HG02885 (cell line): Measurements from ENCODE around the gene HACD2.
A peak's percentile ranks its signal among the peaks of the same experiment; 100 is the strongest.
"Not testable (repeated sequence)": the region's sequence is repeated elsewhere in the genome, so short reads cannot be mapped to it uniquely, and the experiment has no call there.

Source experiments
- ATAC-seq: cut with Tn5 transposase; IDR thresholded peaks from one replicate; pipeline ENCODE4 v1.9.1; 2021; ENCODE audit warnings: mild to moderate bottlenecking; ENCODE audit not compliant: unreplicated experiment, poor library complexity

HACD2 gene

DNA sequence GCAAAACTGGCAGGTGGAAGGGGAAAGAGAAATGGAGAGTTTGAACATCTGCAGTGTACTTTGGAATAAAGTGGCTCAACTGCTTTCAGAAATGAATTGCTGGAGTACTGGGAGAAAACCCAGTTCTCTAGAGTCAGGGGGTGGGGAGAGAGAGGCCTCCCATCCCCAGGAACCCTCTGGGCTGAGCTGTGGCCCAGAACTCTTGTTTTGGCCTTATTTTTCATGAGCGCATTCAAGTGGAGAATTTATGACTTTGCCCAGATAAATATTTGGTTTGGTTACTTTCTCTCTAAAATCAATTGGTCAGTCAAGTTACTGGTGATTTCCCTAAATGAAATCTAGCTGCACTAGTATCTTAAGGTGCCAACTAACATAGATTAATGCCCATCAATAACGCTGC, 28.7 kb upstream of the HACD2 start:
- no peak for ATAC-seq

- not testable (repeated sequence) for ATAC-seq
Observed at GRCh38 chr3:123611674-123612073, 26.8 kb upstream of the HACD2 start.

DNA sequence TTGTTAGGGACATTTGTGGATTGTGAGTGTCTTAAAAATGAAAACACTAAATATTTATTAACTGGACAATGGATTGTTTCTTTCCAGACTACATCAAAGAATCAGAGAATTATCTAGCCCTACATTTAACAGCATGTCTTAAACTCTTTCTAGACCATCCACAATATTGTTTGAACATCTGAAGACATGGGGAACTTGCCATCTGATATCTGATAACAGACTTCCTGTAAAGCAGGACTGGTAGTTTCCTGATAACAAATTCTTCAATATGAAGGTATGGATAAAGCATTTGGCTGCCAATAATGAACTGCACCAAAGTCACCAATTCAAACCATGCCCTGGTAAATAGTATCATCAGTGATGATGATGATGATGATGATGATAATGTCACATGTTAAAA, 26.2 kb upstream of the HACD2 start:
- ATAC-seq, result no peak

DNA sequence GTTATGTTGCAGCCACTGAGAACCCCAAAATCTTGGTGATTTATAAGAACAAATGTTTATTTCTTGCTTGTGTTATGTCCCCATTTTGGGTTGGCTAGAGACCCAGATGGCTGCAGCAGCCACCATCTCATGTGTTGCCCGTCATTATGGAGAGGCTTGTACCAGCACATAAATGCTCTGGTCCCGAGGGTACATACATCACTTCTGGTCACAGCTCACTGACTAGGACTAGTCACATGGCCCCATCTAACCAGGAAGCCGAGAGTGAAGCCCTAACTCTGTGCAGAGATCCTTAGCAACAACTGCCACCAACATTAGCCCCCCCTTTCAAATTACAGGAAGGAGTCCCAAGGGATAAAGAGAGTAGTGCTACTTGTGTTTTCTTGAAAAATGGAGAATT, 25.5 kb upstream of the HACD2 start:
- peak; percentile 86 for ATAC-seq

DNA sequence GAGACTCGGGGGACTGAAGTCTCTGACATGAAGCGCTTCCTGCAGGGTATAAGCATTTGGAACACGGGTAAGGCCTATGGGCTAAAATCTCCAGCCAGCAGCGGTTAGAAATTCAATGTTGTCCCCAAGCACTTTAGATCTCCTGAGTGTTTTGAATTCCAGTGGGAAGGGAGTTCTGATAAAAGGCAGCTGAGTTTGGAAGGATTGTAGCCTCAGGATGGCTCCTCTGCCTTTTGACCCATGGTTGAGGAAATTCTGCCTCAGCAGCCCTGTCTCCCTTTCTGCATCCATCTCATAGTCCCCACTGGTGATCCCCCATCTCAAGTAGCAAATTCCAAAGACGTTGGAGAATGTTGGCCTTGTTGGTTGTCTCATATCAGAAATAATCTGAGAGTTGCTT, 24.2 kb upstream of the HACD2 start:
- ATAC-seq, result no peak

GRCh38 chr3:123608263-123608937, 23.5 kb upstream of the HACD2 start:
- no peak for ATAC-seq

GRCh38 chr3:123606527-123606926, 21.7 kb upstream of the HACD2 start:
- no peak for ATAC-seq

- peak; percentile 69 for ATAC-seq
Observed at GRCh38 chr3:123605789-123606234, 21.0 kb upstream of the HACD2 start.

GRCh38 chr3:123603153-123603552, 18.3 kb upstream of the HACD2 start:
- not testable (repeated sequence) for ATAC-seq

GRCh38 chr3:123602325-123602724, 17.5 kb upstream of the HACD2 start:
- ATAC-seq, result no peak

DNA sequence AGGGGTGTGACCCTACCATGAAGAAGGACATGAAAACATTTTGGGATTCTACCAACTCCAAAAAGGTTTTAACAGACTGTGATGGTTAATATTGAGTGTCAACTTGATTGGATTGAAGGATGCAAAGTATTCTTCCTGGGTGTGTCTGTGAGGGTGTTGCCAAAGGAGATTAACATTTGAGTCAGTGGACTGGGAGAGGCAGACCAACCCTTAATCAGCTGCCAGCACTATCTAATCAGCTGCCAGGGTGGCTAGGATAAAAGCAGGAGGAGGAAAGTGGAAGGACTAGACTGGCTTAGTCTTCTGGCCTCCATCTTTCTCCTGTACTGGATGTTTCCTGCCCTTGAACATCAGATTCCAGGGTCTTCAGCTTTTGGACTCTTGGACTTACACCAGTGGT, 16.0 kb upstream of the HACD2 start:
- ATAC-seq, result not testable (repeated sequence)

- ATAC-seq, result no peak
Observed at GRCh38 chr3:123597561-123597960, 12.7 kb upstream of the HACD2 start.

DNA sequence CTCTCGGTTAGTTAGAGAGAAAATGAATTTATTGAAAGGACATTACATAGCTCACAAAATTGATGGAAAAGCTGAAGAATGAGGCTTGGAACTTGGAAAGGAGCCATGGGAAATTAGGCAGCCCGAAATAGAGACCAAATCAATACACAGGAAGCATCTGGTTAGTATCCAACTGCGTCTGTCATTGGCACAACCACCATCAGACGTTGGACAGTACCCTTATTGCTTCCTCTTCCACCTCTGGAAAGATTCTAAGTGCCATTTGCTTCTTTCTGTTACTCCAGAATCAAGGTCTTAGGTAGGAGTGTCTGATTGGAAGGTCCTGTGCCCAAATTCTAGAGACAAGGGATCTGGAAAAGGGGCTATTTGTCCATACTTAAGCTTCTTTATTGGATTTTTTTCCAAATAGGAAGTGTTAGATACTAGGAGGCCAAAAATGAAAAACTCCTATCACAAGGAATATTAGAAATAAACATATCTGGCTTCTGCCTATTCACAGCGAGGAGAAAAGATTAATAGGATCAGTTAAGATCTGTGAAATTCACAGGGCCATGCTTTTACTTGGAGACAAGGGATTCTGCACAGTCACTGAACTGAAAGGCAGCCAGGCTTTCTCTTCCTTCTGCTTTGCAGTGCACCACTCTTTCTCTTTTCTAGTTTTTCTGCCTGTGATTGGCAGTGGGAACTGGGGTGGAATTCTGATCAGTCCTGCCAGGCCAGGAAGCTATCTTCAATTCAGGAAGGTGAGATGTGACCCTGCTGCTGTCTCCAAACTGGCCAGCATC, 10.7 kb upstream of the HACD2 start:
- ATAC-seq, result no peak

GRCh38 chr3:123593381-123593780, 8.5 kb upstream of the HACD2 start:
- no peak for ATAC-seq

GRCh38 chr3:123590685-123591450, 6.0 kb upstream of the HACD2 start:
- no peak for ATAC-seq

DNA sequence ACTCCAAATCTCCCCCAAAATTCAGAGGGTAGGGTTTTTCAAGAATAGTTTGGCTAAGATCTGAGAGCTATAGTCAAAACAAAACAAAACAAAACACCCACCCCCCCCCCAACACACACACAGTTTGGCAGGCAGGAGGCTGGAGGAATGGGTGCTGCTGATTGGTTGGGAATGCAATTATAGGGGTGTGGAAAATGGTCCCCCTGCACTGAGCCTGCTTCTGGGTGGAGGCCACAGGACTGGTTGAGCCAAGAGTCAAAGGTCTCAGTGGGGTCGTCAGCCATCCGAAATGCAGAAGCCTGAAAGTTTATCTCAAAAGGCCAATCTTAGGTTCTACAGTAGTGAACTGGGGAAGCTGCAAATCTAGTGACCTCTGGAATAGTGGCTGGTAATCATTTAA, 2.5 kb upstream of the HACD2 start:
- no peak for ATAC-seq

DNA sequence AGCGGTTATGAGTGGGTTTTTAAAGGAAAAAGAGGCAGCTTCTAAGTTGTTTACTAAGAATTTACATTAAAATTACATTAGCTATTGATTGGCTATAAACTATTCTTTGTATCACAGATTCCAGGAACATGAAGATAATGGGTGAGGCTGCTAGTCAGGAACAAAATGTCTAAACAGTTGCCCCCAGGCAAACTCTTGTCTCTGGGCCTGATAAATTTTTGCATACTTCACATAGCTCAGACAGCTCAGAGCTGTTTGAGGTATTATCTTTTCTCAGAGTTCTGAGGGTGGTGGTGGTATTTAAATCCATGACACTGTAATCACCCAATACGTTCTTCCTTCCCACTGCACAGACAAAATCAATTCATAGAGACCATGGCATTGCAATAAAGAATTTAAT, 2.1 kb upstream of the HACD2 start:
- ATAC-seq, result no peak

GRCh38 chr3:123586131-123586530, 1.3 kb upstream of the HACD2 start:
- ATAC-seq, result no peak

DNA sequence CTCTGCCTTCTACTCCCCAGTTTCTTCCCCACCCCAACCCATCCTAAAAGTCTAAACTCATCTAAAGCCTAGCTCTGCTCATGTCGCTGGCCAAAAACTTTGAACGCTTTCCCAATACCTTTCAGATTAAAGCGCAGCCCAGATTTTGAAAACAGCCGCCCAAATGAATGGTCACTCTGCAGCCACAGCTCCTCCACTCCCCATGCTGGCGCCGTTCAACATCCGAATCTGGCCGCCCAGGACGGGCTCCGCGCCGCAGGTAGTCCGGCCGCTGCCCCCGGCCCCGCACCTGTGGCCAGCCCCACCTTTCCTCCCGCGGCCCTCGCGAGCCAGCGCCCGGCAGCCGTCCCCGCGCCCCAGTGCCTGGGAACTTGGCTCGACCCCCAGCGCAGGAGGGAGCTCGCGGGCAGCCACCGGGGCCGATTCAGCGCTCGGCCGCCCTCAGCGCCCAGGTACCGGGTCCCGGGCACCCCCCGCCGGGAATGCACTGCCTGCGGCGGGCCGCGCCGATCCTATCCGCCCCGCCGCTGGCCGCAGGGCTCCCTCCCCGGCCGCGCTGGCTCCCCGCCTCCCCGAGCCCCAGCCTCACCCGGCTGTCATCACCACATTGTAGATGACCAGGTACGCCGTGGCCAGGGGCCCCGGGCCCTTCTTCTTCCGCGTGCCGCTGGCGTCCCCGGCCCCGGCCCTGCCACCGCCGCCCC, 417 bp downstream of the HACD2 start:
- peak; percentile 42 for ATAC-seq

GRCh38 chr3:123583561-123583960, 1.3 kb downstream of the HACD2 start:
- no peak for ATAC-seq

- ATAC-seq, result no peak
Observed at GRCh38 chr3:123582315-123582714, 2.5 kb downstream of the HACD2 start.
